ENCODE data around the gene DENND5B. TPM values are rescaled to one million over a fixed set of nuclear protein-coding genes. Genes with fewer than 3 reads are reported as not detected.
"Not testable (repeated sequence)": the region's sequence is repeated elsewhere in the genome, so short reads cannot be mapped to it uniquely, and the experiment has no call there.

The DENND5B gene
- total and polyA plus RNA-seq, 10 of the 15 experiments (the other 5 are each of a cell fraction or from before 2014, with no cell fraction given): 0.39 to 32.5 (median 20.6) TPM

GRCh38 chr12:31476437-31476836, 114.5 kb downstream of the DENND5B start:
- POLR2A ChIA-PET: no interaction called here
- no peak overlapping the region for H2AFZ ChIP-seq (ENCODE audit: control insufficient read depth, low read depth, low read length)
- no peaks in the 10 kb centered on the region; a peak in 1 of 4 replicates for H3K36me3 ChIP-seq (ENCODE audit: control insufficient read depth in 2 of 2, insufficient read depth in 2 of 2, low read length in 1 of 2)
- H3K4me2 ChIP-seq (ENCODE audit: control insufficient read depth, insufficient read depth): no peak overlapping the region
- in situ Hi-C loops (cut with MboI) (no loop called here), intact Hi-C loops (cut with micrococcal nuclease; ENCODE audit: unreplicated experiment) (no loop called here)
- DNase-seq (ENCODE audit: low read depth, low spot score): no peak
- H3K79me2 ChIP-seq (ENCODE audit: control insufficient read depth, insufficient read depth, low read length): peaks cover 2% of the 10 kb centered on the region
- TF ChIP-seq SPI1 (IDR thresholded peaks at IDR 0.05; ENCODE audit: borderline replicate concordance, insufficient read depth, low read depth, low read length) (no peak), NR2C1 (IDR thresholded peaks at IDR 0.05) (no peak), IRF5 (IDR thresholded peaks at IDR 0.05; ENCODE audit: borderline replicate concordance) (no peak), STAT1 (conservative IDR thresholded peaks at IDR 0.05) (no peak), HCFC1 (IDR thresholded peaks at IDR 0.05; ENCODE audit: low read length) (no peak), KLF5 (IDR thresholded peaks at IDR 0.05; ENCODE audit: partially characterized antibody) (no peak), TCF12 (IDR thresholded peaks at IDR 0.05; ENCODE audit: low read depth, low read length) (no peak), HDGF (IDR thresholded peaks at IDR 0.05) (no peak), IKZF2 (IDR thresholded peaks at IDR 0.05) (no peak)
- TF ChIP-seq, protein P1, sequence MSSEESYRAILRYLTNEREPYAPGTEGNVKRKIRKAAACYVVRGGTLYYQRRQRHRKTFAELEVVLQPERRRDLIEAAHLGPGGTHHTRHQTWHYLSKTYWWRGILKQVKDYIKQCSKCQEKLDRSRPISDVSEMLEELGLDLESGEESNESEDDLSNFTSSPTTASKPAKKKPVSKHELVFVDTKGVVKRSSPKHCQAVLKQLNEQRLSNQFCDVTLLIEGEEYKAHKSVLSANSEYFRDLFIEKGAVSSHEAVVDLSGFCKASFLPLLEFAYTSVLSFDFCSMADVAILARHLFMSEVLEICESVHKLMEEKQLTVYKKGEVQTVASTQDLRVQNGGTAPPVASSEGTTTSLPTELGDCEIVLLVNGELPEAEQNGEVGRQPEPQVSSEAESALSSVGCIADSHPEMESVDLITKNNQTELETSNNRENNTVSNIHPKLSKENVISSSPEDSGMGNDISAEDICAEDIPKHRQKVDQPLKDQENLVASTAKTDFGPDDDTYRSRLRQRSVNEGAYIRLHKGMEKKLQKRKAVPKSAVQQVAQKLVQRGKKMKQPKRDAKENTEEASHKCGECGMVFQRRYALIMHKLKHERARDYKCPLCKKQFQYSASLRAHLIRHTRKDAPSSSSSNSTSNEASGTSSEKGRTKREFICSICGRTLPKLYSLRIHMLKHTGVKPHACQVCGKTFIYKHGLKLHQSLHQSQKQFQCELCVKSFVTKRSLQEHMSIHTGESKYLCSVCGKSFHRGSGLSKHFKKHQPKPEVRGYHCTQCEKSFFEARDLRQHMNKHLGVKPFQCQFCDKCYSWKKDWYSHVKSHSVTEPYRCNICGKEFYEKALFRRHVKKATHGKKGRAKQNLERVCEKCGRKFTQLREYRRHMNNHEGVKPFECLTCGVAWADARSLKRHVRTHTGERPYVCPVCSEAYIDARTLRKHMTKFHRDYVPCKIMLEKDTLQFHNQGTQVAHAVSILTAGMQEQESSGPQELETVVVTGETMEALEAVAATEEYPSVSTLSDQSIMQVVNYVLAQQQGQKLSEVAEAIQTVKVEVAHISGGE (CRISPR knock-in tag; IDR thresholded peaks at IDR 0.05): no peak
- TF ChIP-seq, protein P2, sequence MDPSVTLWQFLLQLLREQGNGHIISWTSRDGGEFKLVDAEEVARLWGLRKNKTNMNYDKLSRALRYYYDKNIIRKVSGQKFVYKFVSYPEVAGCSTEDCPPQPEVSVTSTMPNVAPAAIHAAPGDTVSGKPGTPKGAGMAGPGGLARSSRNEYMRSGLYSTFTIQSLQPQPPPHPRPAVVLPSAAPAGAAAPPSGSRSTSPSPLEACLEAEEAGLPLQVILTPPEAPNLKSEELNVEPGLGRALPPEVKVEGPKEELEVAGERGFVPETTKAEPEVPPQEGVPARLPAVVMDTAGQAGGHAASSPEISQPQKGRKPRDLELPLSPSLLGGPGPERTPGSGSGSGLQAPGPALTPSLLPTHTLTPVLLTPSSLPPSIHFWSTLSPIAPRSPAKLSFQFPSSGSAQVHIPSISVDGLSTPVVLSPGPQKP (IDR thresholded peaks at IDR 0.05; ENCODE audit: low read depth, low read length): no peak
- RAD21 ChIA-PET (ENCODE audit: unreplicated experiment): no interaction called here
- no peak for ATAC-seq
- CTCF ChIA-PET: no interaction called here
- no peak overlapping the region for H3K27ac ChIP-seq (ENCODE audit: control insufficient read depth, insufficient read depth)
- no peaks in the 10 kb centered on the region for H4K20me1 ChIP-seq (ENCODE audit: control insufficient read depth, insufficient read depth)
- H3K9me3 ChIP-seq (replicated peaks; ENCODE audit: control insufficient read depth, insufficient read depth, low read length): no peaks in the 10 kb centered on the region; the same call in 2 of the 3 replicates
- BruUV-seq (replicated peaks): no TSS peak
- FAIRE-seq: no peak
- H3K4me3 ChIP-seq: no peak overlapping the region
- peaks cover 35% of the 10 kb centered on the region for H3K4me1 ChIP-seq (ENCODE audit: control insufficient read depth, insufficient read depth, low read length)
- SMC1A ChIA-PET (ENCODE audit: uncharacterized antibody, unreplicated experiment): no interaction called here
- H3K27me3 ChIP-seq (replicated peaks in 1 of 2; ENCODE audit: control insufficient read depth in 2 of 2, insufficient read depth in 2 of 2, low read length in 1 of 2): no peaks in the 10 kb centered on the region
- no peak overlapping the region for H3K9ac ChIP-seq (ENCODE audit: control insufficient read depth, insufficient read depth, low read length)
- 94% methylated on average over 4 of the region's 4 CpGs for WGBS (ENCODE audit: insufficient coverage, insufficient replicate concordance, low lambda C conversion rate, missing lambda C conversion rate)

DNA sequence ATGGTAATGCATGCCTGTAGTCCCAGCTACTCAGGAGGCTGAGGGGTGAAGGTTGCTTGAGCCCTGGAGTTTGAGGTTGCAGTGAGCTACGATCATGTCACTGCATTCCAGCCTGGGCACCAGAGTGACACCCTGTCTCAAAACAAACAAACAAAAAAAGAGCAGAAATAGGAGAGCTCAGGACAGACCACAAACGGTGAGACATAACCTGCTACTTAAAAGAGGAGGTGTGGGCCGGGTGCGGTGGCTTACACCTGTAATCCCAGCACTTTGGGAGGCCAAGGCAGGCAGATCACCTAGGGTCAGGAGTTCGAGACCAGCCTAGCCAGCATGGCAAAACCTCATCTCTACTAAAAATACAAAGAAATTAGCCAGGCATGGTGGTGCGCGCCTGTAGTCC, 115.3 kb downstream of the DENND5B start:
- CTCF ChIA-PET: not testable (repeated sequence)

More for the DNA sequence above, 115.3 kb downstream of the DENND5B start:
- H4K20me1 ChIP-seq (ENCODE audit: control insufficient read depth, insufficient read depth); H3K27me3 ChIP-seq (replicated peaks in 1 of 2; ENCODE audit: control insufficient read depth in 2 of 2, insufficient read depth in 2 of 2, low read length in 1 of 2); DNase-seq (ENCODE audit: low read depth, low spot score); in situ Hi-C loops (cut with MboI); H3K4me3 ChIP-seq; ATAC-seq; H3K79me2 ChIP-seq (ENCODE audit: control insufficient read depth, insufficient read depth, low read length); H3K9ac ChIP-seq (ENCODE audit: control insufficient read depth, insufficient read depth, low read length); H3K4me2 ChIP-seq (ENCODE audit: control insufficient read depth, insufficient read depth); BruUV-seq (replicated peaks); H3K36me3 ChIP-seq (ENCODE audit: control insufficient read depth in 2 of 2, insufficient read depth in 2 of 2, low read length in 1 of 2); intact Hi-C loops (cut with micrococcal nuclease; ENCODE audit: unreplicated experiment); H2AFZ ChIP-seq (ENCODE audit: control insufficient read depth, low read depth, low read length); H3K27ac ChIP-seq (ENCODE audit: control insufficient read depth, insufficient read depth); POLR2A ChIA-PET; H3K9me3 ChIP-seq (replicated peaks; ENCODE audit: control insufficient read depth, insufficient read depth, low read length); FAIRE-seq: not testable (repeated sequence)
- WGBS (ENCODE audit: insufficient coverage, insufficient replicate concordance, low lambda C conversion rate, missing lambda C conversion rate): 88% methylated on average over 7 of the region's 7 CpGs
- ChIA-PET SMC1A (ENCODE audit: uncharacterized antibody, unreplicated experiment) (interaction anchor here (0.6 kb wide), 1 partner anchor 160 kb away, joined by 3 read pairs; no protein-coding TSS in a partner anchor), RAD21 (ENCODE audit: unreplicated experiment) (interaction anchor here (0.6 kb wide), 1 partner anchor 118 kb away, joined by 3 read pairs; no protein-coding TSS in a partner anchor)
- H3K4me1 ChIP-seq (ENCODE audit: control insufficient read depth, insufficient read depth, low read length): peaks cover 35% of the 10 kb centered on the region

Measured in GM12878 (cell line).